GM21423 (cell line): ENCODE data around the gene CHD6.

Source experiments
- ATAC-seq: cut with Tn5 transposase; IDR thresholded peaks from one replicate; pipeline ENCODE4 v1.9.1; 2021; ENCODE audit warnings: mild to moderate bottlenecking, moderate library complexity; ENCODE audit not compliant: unreplicated experiment

CHD6 gene

DNA sequence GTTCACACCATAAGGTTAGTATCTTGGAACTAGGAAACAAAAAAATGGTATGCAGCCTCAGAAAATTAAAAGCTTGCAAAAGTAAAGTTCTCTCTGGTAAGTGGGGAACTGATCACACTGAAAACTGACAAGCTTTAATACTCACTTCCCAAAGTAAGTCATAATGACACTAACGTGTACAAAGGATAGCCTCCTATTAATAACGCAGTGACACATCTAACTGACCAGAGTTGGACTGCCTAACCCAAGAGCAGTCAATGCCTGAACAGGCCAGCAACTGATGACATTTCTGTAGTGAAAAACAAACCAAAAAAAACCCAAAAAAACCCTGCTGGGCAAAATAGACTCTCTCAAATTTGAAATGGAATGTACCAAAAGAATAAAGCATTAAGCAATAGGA is 30.7 kb downstream of the CHD6 start:
- no peak for ATAC-seq

DNA sequence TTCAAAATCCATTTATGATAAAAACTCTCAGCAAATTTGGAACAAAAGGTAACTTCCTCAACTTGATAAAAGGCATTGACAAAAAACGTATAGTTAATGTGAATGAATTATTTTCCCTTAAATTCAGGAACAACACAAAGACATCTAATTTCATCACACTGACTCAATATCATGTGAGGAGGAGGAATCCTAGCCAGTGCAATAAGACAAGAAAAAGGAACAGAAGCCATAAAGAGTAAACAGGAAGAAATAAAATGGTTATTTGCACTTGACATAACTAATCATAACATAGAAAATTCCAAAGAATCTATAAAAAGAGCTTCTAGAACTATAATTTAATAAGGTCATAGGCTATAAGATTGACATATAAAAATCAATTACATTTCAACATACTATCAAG is 31.4 kb downstream of the CHD6 start:
- no peak for ATAC-seq

DNA sequence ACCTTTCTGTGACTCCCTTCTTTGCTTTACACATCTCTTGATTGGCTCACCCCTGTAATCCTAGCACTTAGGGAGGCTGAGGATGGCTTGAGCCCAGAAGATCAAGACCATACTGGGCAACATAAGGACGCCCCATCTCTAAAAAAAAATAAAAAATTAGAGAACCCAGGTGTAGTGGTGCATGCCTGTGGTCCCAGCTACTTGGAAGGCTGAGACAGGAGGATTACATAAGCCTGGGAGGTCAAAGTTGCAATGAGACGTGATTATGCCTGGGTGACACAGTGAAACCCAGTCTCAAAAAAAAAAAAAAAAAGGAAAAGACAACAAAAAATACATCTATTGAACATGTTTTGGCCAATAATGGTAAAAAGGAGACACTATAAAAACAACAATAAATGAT is 37.8 kb downstream of the CHD6 start:
- no peak for ATAC-seq

DNA sequence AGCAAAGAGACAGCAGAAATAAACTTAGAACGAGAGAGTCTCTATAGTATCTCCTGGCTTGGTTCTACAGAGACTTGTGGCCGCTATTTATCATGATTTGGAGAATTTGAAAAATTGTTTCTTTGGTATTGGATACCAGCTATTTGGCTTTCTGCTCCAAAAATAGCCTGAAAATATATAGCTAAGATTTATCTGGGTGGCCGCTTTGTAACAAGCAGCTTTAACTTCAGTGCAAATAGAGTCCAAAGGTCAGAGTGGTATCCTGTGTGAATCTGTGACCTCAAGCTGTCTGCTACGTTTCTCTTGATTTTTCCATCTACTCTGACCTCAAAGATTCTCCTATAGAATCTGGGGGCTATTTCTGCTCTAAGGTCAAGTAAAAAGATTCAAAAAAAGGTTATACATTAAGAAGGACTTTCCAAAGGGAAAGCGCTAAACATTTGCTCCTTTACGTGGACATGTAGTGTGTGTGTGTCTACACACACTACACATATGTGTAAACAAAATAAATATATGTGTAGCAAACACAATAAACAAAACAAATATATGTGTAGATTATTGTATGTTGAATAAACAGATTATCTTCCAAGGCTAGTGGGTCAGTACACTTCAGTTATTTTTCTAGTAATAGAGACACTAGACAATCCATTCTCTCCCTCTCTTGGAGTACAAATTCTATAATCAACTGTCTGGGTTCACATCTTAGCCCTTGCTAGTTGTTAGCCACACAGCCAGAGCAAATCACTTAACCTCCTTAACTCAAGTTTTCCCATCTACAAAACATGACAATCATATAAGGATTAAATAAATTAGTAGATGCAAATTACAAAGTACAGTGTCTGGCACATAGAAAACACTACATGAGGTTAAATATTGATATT is 40.8 kb downstream of the CHD6 start:
- ATAC-seq, result no peak

DNA sequence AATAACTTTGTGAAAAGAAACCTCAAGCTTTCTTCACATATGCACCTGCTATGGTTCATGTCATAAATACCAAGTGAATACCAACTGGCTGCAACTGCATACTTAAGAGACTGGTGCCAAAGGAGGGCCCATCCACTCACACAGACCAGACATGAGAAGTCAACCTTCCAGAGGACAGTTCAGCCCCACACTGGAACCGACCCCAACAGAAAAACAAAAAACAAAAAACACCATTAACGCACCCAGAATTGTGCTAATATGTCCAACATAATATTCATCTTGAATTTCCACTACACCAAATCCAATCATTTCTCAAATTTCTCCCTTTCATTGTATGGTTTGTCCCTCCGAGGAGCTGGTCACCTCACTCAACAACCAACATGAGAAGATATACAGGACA is 42.8 kb downstream of the CHD6 start:
- ATAC-seq, result no peak

DNA sequence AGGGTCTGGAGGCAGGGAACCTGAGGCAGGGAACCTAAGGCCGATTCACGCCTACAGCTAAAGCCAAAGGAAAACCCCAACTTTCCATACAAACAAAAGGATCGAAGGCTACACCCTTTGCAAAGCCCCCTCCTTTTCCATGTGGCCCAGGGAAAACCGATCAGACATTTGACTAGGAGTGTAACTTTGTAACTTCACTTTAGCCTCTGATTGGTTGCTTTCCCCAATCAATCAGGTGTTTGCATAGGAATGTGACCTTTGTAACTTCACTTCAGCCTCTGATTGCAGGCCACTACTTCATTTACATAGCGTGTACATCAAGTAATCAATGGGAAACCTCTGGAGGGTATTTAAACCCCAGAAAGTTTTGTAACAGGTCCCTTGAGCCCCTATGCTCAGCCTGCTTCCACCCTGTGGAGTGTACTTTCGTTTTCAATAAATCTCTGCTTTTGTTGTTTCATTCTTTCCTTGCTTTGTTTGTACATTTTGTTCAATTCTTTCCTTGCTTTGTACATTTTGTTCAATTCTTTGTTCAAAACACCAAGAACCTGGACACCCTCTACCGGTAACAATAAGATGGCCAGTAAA is 43.3 kb downstream of the CHD6 start:
- no peak for ATAC-seq

DNA sequence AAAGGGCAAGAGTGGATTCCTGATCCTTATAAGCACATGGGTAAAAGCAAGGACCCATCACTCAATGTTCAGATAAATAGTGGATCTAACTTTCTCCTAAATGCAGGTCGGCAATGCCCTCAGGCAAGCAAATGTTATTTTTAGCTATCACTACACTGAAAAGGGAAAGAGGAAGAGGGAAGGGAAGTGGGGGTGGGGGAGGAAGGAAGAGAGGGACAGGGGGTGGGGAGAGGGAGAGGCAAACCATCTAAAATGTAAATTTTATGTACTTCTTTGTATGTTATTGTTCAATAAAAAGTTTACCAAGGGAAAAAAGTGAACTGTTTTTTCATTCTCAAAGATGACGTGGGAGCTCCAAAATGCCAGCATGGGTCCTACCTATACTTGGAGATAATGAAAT is 44.2 kb downstream of the CHD6 start:
- ATAC-seq, result no peak

DNA sequence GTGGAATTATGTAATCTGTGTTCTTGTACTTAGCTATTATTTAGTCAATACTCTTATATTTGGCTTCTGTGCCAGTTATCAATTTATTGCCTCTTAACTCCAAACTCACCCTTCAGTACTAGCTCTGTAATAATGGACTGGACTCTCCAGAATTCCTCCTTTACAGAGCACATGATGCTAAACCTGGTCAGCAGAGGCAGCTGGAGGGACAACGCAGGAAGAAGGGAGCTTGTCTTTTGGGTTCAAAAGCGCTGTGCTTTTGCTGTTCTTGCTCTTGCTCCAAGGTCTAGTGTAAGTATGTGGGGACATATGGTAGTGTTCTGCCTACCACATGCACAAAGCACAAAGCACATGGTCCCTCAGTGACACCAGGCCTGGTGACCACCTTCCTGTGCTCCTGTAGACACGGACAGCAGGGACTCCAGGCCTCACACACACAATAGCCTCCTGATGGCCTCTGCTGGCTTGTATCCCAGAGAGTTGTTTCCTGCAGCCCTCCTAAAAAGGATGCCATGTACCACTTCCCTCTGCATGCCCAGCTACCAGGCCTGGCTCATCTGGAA is 46.1 kb downstream of the CHD6 start:
- no peak for ATAC-seq

DNA sequence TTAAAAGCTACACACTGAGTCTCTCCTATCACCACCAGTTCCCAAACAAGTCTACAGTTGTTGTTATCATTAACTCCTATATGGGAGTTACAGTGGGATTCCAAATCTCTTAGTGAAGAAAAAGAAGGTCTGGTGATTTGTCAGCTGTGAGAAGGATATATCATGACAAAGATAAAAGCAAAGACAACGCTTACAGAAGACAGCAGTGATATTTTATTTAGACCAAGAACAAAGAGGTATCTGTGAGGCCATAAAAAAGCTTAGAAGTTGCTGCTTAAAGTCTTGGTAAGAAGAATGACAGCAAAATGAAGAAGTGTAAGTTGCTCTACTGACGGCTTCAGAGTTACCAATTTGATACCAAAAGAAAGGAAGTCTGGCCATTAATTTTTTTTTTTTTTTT is 47.2 kb downstream of the CHD6 start:
- ATAC-seq, result no peak

DNA sequence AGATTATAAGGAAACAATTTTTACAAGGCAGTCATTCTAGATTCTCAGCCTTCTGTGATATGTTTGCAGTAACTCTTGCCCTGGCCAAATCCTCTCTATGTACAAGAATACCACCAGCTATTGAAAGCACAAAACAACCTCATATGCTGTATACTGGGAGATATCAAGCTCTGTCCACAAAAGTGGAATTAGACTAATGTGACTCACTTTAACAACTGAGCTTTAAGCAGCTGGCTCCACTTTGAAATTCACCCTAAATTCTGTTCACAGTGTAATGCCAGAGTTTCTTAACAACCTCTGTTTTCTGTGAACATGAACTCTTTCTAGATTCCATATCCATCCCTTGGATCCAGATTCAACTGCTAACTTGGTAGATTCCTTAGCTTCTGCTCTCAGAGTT is 47.6 kb downstream of the CHD6 start:
- ATAC-seq, result no peak

DNA sequence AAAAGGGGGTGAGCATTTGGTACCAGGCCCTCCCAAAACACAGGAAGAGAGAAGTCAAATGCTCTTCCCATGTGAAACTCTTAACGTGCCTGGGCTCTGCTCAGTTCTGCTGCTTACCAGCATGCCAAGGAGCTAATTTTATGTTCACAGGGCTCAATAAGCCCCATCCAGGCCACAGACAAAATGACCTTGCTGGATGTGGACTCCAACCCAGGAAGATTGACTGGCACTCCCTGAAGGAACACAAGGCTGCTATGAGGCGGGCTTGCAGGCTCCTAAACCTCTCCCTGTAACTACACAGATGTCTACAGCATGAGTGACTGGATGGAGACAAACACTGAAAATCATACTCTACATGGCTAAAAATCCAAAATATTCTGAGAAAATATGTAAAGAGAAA is 50.6 kb downstream of the CHD6 start:
- ATAC-seq, result no peak

DNA sequence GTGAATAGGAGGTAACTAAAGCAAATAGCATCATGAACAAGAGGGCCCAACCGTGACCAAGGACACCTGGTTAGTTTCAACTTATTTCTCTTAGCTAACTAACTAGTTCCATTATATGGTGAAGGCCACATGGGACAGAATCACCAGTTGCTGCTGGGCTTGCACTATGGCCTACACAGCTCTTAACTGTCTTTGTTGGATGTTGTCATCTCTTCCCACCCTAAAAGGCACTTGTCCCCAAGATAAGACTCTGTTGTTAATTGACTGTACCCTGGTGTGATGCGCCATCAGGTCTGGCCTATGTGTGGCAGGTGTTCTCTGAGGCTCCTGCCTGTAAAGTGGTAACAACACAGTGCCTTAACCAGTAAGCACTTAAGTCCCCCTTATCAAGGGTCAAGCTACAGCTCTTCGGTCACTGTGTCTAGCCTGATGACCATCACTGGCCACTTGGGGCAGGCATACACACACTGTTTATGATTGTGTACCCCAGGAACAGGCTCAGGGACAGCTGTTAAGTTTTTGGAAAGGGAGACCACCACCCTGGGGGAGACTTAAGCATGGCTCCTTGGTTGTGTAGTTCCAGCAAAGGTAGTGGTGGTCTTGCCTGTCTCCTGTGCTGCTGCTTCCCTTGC is 51.2 kb downstream of the CHD6 start:
- ATAC-seq, result no peak

DNA sequence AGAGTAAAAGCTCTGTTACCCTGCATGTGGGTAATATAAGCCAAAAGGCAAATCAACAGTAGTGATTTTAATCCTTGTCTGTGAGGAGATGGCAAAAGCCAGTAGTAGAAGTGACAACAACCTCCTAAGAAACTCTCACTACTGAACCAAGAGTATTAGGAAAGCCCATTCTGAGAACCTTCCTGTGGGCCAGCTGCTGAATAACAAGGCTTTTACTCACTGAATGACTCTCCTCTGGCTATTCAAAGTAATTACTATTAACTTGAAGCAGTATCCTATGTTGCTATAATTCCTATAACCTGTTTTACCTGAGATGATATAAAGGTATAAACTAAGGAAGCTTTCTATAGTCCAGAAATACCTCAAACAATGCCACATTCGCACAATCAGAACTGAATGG is 55.1 kb downstream of the CHD6 start:
- no peak for ATAC-seq

DNA sequence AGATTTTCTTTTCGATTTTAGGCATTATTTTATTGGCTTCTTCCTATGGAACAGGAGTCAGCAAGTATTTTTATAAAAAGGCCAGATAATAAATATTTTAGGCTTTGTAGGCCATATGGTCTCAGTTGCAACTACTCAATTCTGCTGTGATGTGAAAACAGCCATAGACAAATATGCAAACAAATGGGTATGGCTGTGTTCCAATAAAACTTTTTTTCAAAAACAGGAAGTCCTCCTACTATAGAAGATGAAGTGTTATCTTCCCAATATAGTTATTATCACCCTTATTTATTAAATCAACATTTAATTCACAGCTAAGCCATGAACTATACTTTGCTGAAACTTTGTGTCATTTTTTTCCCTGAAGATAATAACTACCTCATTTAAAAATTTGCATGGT is 57.2 kb downstream of the CHD6 start:
- no peak for ATAC-seq

DNA sequence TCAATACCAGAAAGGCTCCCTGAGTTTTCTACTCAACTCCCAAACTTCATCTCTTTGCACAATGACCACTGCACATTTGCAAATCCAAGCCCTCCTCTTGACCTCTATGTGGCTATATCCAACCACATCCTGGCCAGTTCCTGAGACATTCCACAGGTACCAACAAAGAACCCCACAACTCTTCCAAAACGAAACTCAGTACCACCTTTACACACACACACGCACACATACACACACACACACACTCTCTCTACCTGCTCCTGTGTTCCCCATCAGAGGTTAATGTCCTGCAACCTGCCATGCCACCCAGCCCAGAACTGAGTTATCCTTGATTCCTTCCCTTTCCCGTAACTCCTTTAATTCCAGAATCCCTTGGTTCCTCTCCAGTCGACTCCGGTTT is 58.5 kb downstream of the CHD6 start:
- no peak for ATAC-seq

DNA sequence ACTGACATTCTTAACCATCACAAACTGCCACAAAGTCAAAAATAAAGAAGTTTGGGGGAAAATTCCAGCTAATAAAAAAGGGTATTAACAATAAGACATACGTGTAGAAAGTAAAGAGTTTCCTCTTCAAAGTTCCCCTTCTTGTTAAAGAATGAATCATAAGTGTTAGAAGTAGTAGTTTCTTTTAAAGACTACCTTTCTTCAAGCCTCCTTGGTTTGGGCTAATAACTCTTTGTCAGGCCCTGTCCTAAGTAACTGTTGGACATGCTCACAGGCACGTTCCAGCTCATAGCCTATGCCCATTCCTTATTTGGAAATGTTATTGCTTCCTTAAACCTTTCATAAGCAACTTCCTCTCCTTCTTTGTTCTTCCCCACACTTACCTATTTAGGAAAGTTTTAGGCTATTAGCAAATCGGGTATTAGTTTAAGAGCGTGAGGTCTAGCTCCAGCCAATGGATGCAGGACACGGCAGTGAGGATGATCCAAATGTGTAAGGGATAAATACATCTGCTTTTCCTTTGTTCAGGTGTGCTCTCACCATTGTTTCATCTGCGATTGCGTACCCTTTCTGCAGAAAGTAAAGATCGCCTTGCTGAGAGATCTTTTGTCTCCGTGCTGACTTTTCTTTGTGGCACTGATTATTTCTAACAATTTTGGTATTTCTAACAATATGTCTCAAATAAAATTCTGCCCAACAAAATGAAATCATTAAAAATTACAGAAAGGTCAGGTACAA is 64.9 kb downstream of the CHD6 start:
- ATAC-seq, result no peak

DNA sequence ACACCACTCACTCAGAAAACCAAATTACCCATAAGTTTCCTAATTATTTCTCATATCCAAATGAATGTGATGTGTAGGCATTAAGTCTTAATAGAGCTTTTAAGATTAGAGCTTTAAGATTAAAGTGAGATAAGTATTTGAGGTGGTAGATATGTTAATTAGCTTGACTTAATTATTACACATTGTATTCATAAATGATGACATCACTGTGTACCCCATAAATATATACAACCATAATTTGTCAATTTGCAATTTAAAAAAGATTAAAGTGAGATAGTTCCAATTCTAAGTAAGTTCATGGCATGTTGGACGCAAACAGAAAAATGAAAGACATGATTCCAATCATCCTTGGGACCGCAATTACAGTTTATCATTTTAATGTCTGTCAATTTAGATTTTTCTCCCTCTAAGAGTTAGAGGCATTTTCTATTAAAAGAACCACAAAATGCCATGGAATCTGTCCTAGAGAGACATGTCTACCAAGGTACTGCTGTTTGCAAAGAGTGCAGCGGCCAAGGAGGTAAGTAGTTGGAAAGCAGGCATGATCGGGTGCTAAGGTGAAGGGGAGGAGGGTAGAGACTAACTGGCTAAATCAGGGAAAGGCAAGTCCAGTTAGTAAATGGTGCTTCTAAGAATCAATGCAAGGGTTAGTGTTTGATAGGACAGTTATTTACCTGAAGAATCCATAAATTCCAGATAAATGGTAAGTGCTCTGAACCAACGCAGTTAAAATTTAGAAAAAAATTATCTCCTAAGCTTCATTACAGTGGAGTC is 65.7 kb downstream of the CHD6 start:
- ATAC-seq, result no peak

DNA sequence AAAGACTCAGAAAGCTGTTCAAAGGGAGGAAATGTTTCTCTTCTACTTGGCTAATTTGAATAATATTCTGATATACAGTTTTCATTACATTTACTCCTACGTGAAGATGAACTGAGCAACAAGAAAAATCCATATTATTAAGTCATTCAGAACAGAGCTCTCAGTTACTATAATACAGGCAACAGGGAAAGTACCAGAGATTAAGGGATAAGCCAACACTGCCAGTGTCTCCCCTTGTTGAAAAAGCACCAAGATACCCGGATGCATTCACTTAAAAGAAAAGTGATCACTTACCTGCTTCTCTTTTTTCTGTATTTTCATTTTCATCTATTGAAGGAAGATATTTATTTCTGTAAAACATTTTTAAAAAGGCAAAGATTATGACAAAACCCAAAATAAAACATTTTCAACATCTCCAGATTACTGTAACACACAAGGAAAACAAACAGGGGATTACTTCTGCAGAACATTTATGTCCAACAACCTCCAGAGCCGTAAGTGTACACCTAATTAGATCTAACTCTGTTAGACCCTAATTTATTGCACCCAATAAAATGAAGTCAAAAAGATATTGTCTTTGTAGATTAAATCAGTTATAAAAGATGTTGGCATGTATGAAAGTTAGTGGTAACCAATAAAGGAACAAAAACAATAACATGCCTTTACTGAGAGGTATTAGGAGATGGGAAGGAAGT is 67.0 kb downstream of the CHD6 start:
- no peak for ATAC-seq

DNA sequence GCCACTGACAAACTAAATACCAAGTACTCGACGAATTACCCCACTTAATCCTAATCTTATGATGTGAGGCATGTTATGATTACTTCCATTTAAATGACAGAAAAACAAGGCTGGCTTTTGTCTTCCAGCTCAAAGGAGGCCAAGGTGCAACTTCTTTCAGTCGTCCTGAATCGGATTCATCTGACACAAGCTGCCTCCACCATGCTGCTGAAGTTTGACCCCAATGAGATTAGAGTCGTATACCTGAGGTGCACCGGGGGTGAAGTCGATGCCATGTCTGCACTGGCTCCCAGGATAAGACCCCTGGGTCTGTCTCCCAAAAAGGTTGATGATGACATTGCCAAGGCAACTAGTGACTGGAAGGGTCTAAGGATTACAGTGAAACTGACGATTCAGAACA is 71.0 kb downstream of the CHD6 start:
- ATAC-seq, result no peak

DNA sequence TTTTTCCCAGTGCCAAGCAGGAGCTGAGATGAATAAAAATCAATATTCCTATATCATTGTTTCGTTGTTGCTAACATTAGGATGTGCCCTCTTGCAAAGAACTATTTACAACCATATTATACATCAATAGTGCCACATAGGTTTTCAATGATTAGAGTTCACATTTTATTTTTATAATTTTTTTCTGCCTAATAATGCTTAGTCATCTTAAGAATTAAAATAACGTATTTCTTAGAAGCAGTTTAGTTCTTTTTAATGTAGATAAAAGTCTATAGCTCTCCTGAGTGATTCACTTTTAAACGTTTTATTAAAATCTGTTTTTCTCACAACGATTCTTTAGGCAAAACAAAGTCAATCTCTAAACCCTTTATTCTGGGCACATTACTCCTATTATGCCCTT is 71.6 kb downstream of the CHD6 start:
- no peak for ATAC-seq
